HG02885 (cell line): ENCODE results near the gene DSE.
"Not testable (repeated sequence)": the region's sequence is repeated elsewhere in the genome, so short reads cannot be mapped to it uniquely, and the experiment has no call there.

ENCODE experiments used
- ATAC-seq: cut with Tn5 transposase; IDR thresholded peaks from one replicate; pipeline ENCODE4 v1.9.1; 2021; ENCODE audit warnings: mild to moderate bottlenecking; ENCODE audit not compliant: unreplicated experiment, poor library complexity

The DSE gene

GRCh38 chr6:116370760-116371119 is at the start of gene DSE:
Gene DSE (plus strand): TSS chr6:116370947. CDS start chr6:116399251, 28,304 bp downstream.
- peak; percentile 83 for ATAC-seq

GRCh38 chr6:116321933-116322332 is 48.8 kb upstream of the DSE start:
- not testable (repeated sequence) for ATAC-seq

- no peak for ATAC-seq
Measured at GRCh38 chr6:116323863-116324262, 46.9 kb upstream of the DSE start.

GRCh38 chr6:116325634-116326132 is 45.1 kb upstream of the DSE start:
- not testable (repeated sequence) for ATAC-seq

- ATAC-seq: no peak
Measured at GRCh38 chr6:116326181-116326671, 44.5 kb upstream of the DSE start.

GRCh38 chr6:116326996-116327395 is 43.8 kb upstream of the DSE start:
- ATAC-seq: no peak

GRCh38 chr6:116327803-116328527 is 42.8 kb upstream of the DSE start:
- ATAC-seq: no peak

- no peak for ATAC-seq
Measured at GRCh38 chr6:116328528-116328903, 42.2 kb upstream of the DSE start.

GRCh38 chr6:116329156-116329555 is 41.6 kb upstream of the DSE start:
- ATAC-seq: no peak

- ATAC-seq: no peak
Measured at GRCh38 chr6:116330511-116330910, 40.2 kb upstream of the DSE start.

GRCh38 chr6:116332096-116332495 is 38.7 kb upstream of the DSE start:
- no peak for ATAC-seq

GRCh38 chr6:116334638-116335409 is 35.9 kb upstream of the DSE start:
- ATAC-seq: not testable (repeated sequence)

- ATAC-seq: no peak
Measured at GRCh38 chr6:116335612-116336215, 35.0 kb upstream of the DSE start.

GRCh38 chr6:116338943-116339342 is 31.8 kb upstream of the DSE start:
- no peak for ATAC-seq

- ATAC-seq: not testable (repeated sequence)
Measured at GRCh38 chr6:116340625-116341024, 30.1 kb upstream of the DSE start.

- no peak for ATAC-seq
Measured at GRCh38 chr6:116349216-116349615, 21.5 kb upstream of the DSE start.

- no peak for ATAC-seq
Measured at GRCh38 chr6:116351101-116351500, 19.6 kb upstream of the DSE start.

GRCh38 chr6:116352515-116353471 is 18.0 kb upstream of the DSE start:
- ATAC-seq: no peak

- ATAC-seq: no peak
Measured at GRCh38 chr6:116354236-116354635, 16.5 kb upstream of the DSE start.

- ATAC-seq: no peak
Measured at GRCh38 chr6:116355796-116356195, 15.0 kb upstream of the DSE start.
